ENCODE measurements around the gene PRPF40B. TPM values are rescaled to one million over a fixed set of nuclear protein-coding genes. Genes with fewer than 3 reads are reported as not detected.
A peak's percentile ranks its signal among the peaks of the same experiment; 100 is the strongest.

Gene PRPF40B
- total RNA-seq, 1 donor from 2014 or later = 9.2 TPM

DNA sequence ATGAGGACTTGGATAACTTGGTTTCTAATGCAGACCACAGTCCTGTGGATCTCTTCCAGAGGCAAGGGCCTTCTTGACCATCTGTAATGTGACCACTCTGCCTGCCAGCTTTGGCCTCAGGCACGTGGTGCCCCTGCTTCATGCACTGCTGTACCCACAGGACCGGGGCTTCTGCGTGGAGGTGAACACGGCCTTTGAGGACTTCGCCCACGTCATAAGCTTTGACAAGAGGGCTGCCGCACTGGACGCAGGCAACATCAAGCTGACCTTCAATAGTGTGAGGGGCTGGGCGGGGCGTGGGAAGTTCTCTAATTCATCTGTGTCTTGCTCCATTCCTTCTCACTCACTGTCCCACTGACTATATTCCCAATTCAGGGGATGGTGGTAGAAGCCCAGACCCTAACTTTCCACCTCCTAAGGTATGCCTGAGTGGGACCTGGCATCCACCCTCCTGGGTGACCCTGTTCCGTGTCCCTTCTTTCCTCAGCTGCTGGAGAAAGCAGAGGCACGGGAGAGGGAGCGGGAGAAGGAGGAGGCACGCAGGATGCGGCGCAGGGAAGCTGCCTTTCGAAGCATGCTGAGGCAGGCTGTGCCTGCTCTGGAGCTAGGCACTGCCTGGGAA lies 18.5 kb downstream of the PRPF40B start:
- no peak for DNase-seq (ENCODE audit: low spot score)
- Mint-ChIP-seq H3K9me3 (ENCODE audit: unreplicated experiment) (no peaks in the 10 kb centered on the region), H3K4me1 (ENCODE audit: unreplicated experiment) (peaks cover 70% of the 10 kb centered on the region), H3K27me3 (ENCODE audit: unreplicated experiment) (peaks cover 30% of the 10 kb centered on the region), H3K36me3 (ENCODE audit: low read depth, unreplicated experiment) (peaks cover 40% of the 10 kb centered on the region), H3K4me3 (ENCODE audit: unreplicated experiment) (no peak overlapping the region), H3K27ac (ENCODE audit: unreplicated experiment) (no peak overlapping the region)
- TF ChIP-seq, protein P1, sequence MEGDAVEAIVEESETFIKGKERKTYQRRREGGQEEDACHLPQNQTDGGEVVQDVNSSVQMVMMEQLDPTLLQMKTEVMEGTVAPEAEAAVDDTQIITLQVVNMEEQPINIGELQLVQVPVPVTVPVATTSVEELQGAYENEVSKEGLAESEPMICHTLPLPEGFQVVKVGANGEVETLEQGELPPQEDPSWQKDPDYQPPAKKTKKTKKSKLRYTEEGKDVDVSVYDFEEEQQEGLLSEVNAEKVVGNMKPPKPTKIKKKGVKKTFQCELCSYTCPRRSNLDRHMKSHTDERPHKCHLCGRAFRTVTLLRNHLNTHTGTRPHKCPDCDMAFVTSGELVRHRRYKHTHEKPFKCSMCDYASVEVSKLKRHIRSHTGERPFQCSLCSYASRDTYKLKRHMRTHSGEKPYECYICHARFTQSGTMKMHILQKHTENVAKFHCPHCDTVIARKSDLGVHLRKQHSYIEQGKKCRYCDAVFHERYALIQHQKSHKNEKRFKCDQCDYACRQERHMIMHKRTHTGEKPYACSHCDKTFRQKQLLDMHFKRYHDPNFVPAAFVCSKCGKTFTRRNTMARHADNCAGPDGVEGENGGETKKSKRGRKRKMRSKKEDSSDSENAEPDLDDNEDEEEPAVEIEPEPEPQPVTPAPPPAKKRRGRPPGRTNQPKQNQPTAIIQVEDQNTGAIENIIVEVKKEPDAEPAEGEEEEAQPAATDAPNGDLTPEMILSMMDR (IDR thresholded peaks at IDR 0.05; ENCODE audit: unreplicated experiment) = no peak

DNA sequence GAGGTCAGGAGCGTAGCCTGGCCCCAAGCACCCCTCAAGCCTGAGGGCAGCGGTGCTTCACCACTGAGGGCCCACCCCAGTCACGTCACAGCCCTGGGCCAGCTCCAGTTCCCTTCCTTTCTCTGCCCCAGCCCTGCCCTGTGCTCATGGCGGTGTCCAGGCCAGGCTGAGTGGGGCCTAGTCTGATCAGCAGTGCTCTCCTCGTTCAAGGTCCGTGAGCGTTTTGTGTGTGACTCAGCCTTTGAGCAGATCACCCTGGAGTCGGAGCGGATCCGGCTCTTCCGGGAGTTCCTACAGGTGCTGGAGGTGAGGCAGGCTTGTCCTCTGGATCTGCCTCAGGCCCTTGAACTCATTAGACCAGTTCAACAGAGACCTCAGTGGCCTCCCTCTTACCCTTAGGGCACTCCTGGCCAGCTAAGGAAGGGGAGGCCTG lies 19.0 kb downstream of the PRPF40B start:
- H3K4me3 Mint-ChIP-seq (ENCODE audit: unreplicated experiment) = no peak overlapping the region
- peaks cover 30% of the 10 kb centered on the region for H3K27me3 Mint-ChIP-seq (ENCODE audit: unreplicated experiment)
- no peaks in the 10 kb centered on the region for H3K9me3 Mint-ChIP-seq (ENCODE audit: unreplicated experiment)
- no peak overlapping the region for H3K27ac Mint-ChIP-seq (ENCODE audit: unreplicated experiment)
- DNase-seq (ENCODE audit: low spot score) = no peak
- TF ChIP-seq, protein P1 (IDR thresholded peaks at IDR 0.05; ENCODE audit: unreplicated experiment) = no peak
- peaks cover 70% of the 10 kb centered on the region for H3K4me1 Mint-ChIP-seq (ENCODE audit: unreplicated experiment)
- peaks cover 45% of the 10 kb centered on the region for H3K36me3 Mint-ChIP-seq (ENCODE audit: low read depth, unreplicated experiment)

GRCh38 chr12:49643135-49643534 lies 19.8 kb downstream of the PRPF40B start:
- TF ChIP-seq, protein P1 (IDR thresholded peaks at IDR 0.05; ENCODE audit: unreplicated experiment) = no peak
- DNase-seq (ENCODE audit: low spot score) = no peak
- H3K4me3 Mint-ChIP-seq (ENCODE audit: unreplicated experiment) = no peak overlapping the region
- peaks cover 50% of the 10 kb centered on the region for H3K36me3 Mint-ChIP-seq (ENCODE audit: low read depth, unreplicated experiment)
- H3K27ac Mint-ChIP-seq (ENCODE audit: unreplicated experiment) = no peak overlapping the region
- H3K27me3 Mint-ChIP-seq (ENCODE audit: unreplicated experiment) = peaks cover 32% of the 10 kb centered on the region
- H3K9me3 Mint-ChIP-seq (ENCODE audit: unreplicated experiment) = no peaks in the 10 kb centered on the region
- H3K4me1 Mint-ChIP-seq (ENCODE audit: unreplicated experiment) = peaks cover 71% of the 10 kb centered on the region

GRCh38 chr12:49643961-49644619 lies 20.7 kb downstream of the PRPF40B start:
- Mint-ChIP-seq H3K27ac (ENCODE audit: unreplicated experiment) (peak overlapping the region; percentile 89), H3K4me3 (ENCODE audit: unreplicated experiment) (peak overlapping the region; percentile 84), H3K9me3 (ENCODE audit: unreplicated experiment) (no peaks in the 10 kb centered on the region), H3K36me3 (ENCODE audit: low read depth, unreplicated experiment) (peaks cover 60% of the 10 kb centered on the region), H3K4me1 (ENCODE audit: unreplicated experiment) (peaks cover 74% of the 10 kb centered on the region), H3K27me3 (ENCODE audit: unreplicated experiment) (peaks cover 36% of the 10 kb centered on the region)
- no peak for DNase-seq (ENCODE audit: low spot score)
- TF ChIP-seq, protein P1 (IDR thresholded peaks at IDR 0.05; ENCODE audit: unreplicated experiment) = no peak

DNA sequence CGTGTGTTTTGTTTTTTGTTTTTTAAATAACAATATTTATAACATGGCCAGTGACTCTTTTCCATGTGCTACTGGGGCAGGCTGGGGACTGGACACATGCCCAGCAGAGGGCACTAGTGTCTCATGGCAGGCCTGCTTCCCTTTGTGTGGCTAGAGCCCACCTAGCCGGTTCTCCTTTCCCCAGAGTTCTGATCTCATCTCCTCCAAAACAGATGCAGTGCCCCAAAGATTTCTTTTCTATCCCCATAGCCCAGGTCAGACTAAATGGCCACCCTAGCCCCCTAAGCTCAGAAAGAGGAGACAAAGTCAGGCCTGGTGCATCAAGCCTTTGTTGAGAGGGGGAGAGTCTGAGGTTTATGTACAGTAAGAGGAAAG lies 21.2 kb downstream of the PRPF40B start:
- H3K4me1 Mint-ChIP-seq (ENCODE audit: unreplicated experiment) = peaks cover 72% of the 10 kb centered on the region
- H3K36me3 Mint-ChIP-seq (ENCODE audit: low read depth, unreplicated experiment) = peaks cover 63% of the 10 kb centered on the region
- DNase-seq (ENCODE audit: low spot score) = peak; percentile 81
- peaks cover 33% of the 10 kb centered on the region for H3K27me3 Mint-ChIP-seq (ENCODE audit: unreplicated experiment)
- TF ChIP-seq, protein P1 (IDR thresholded peaks at IDR 0.05; ENCODE audit: unreplicated experiment) = peak; percentile 68
- no peaks in the 10 kb centered on the region for H3K9me3 Mint-ChIP-seq (ENCODE audit: unreplicated experiment)
- H3K4me3 Mint-ChIP-seq (ENCODE audit: unreplicated experiment) = peak overlapping the region; percentile 74
- H3K27ac Mint-ChIP-seq (ENCODE audit: unreplicated experiment) = peak overlapping the region; percentile 82

All from endothelial cell (in vitro differentiated cells).